B cell (primary cell): ENCODE data around the gene RBM33.

Source experiments
- CTCF ChIP-seq: fragments of 200-600 bp; IDR thresholded peaks from one replicate; pipeline ENCODE4 v1.8.0; 2022; ENCODE audit warnings: antibody characterized with exemption, mild to moderate bottlenecking
- EZH2 ChIP-seq: IDR thresholded peaks from 2 replicates; pipeline ENCODE4 v1.6.1; 2012; ENCODE audit warnings: borderline replicate concordance, low read depth, mild to moderate bottlenecking, moderate library complexity, low read length; ENCODE audit not compliant: insufficient read depth, poor library complexity, severe bottlenecking

DNA sequence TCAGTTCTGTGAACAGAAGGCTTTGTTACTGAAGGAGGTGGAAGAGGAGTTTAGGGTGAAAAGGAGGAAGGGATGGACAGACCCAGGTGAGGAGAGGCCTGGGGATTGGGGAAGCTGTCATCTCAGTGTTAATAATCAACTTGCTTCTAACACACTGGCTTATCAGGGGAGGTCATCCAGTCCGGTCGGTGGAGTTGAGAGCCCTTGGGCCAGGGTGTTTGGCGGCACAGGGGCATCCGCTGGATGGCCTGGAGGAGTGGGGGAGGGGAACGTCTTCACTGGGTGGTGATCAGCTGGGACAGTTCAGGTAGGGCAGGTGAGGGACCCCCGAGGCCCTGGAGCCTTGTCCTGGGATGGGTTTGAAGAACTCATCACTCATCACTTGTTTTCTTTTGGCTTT is 133.9 kb downstream of the RBM33 start:
- TF ChIP-seq CTCF: no peak
- TF ChIP-seq EZH2: no peak
